ENCODE results near the gene MAPK7. TPM values are rescaled to one million over a fixed set of nuclear protein-coding genes. Genes with fewer than 3 reads are reported as not detected.

Gene MAPK7
- total and polyA plus RNA-seq, 2 of the 8 experiments (the other 6 are each of a cell fraction or from before 2014, with no cell fraction given), result 15.2 to 28.1 TPM

- TF ChIP-seq CHD7 (IDR thresholded peaks at IDR 0.05; ENCODE audit: insufficient replicate concordance, low read length), result no peak
- no peak for TF ChIP-seq RNF2 (IDR thresholded peaks at IDR 0.05; ENCODE audit: borderline replicate concordance, low read depth, low read length, missing control alignments, poor library complexity, severe bottlenecking)
- TF ChIP-seq SP2 (IDR thresholded peaks at IDR 0.05; ENCODE audit: low read length), result no peak
- no peak for TF ChIP-seq TEAD4 (IDR thresholded peaks at IDR 0.05; ENCODE audit: low read depth, low read length)
- TF ChIP-seq EZH2 (IDR thresholded peaks at IDR 0.05; ENCODE audit: low read depth, low read length, severe bottlenecking), result no peak
- no peak for TF ChIP-seq HDAC6 (IDR thresholded peaks at IDR 0.05; ENCODE audit: low read depth, low read length)
Measured at GRCh38 chr17:19372439-19372838, 5.9 kb upstream of the MAPK7 start (continued).

Measured in H1 (cell line).